Activated CD4-positive, alpha-beta T cell treated with anti-CD3 and anti-CD28 coated beads, Interleukin-2, amount 50 U/mL, for 4 hours (primary cell): ENCODE measurements around the gene R3HDM4.
"Not testable (repeated sequence)": the region's sequence is repeated elsewhere in the genome, so short reads cannot be mapped to it uniquely, and the experiment has no call there.

ENCODE experiments used
- DNase-seq, 2 experiments: peaks; one replicate each; pipeline ENCODE4 v3.0.0-alpha.2; 2020

The R3HDM4 gene

DNA sequence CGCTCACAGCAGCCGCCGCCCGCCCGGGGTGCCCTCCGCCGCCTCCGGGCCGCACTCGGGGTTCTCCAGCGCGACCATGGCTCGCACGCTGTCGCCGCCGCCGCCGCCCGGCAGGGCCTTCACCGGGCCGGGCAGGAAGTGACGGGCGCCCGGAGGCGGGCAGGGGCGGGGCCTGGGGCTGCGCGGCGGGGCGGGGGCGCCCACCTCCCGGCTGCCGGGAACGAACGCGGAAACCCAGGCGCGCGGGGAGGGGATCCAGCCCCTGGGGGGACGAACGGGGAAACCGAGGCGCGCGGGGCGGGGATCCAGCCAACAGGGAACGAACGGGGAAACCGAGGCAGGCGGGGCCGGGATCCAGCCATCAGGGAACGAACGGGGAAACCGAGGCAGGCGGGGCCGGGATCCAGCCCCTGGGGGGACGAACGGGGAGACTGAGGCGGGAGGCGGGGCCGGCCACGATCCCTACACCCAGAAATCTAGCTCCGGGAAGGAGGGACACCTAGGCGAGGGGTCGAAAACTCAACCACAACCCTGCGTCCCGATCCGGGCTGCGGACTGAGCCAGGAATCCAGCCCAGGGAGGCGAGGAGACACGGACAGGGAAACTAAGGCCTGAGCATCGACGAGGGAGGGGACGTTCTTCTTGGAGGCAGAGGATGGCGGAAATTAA lies at the start of gene R3HDM4:
Gene R3HDM4, minus strand, starts transcription at position 140 of the 669 bp plus-strand sequence. Its CDS starts 62 bp downstream, at position 78.
- peak; percentile 80 to 83 for DNase-seq

GRCh38 chr19:961866-962620 lies 49.0 kb upstream of the R3HDM4 start:
- no peak for DNase-seq

GRCh38 chr19:960601-960938 lies 47.6 kb upstream of the R3HDM4 start:
- DNase-seq, result no peak

GRCh38 chr19:960020-960419 lies 47.0 kb upstream of the R3HDM4 start:
- DNase-seq, result no peak

GRCh38 chr19:958967-959855 lies 46.2 kb upstream of the R3HDM4 start:
- DNase-seq, result peak; percentile 29 to 40

DNA sequence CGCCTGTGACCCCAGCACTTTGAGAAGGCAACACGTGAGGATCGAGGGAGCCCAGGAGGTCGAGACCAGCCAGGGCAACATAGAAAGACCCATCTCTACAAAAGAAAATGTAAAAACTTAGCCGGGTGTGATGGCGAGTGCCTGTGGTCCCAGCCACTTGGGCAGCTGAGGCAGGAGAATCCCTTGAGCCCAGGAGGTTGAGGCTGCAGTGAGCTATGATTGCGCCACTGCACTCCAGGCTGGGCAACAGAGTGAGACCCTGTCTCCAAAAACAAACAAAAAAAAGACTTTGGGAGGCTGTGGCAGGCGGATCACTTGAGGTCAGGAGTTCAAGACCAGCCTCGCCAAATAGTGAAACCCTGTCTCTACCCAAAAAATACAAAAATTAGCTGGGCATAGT lies 44.6 kb upstream of the R3HDM4 start:
- not testable (repeated sequence) for DNase-seq

GRCh38 chr19:956766-957440 lies 43.9 kb upstream of the R3HDM4 start:
- no peak for DNase-seq

GRCh38 chr19:955803-956765 lies 43.1 kb upstream of the R3HDM4 start:
- no peak for DNase-seq

DNA sequence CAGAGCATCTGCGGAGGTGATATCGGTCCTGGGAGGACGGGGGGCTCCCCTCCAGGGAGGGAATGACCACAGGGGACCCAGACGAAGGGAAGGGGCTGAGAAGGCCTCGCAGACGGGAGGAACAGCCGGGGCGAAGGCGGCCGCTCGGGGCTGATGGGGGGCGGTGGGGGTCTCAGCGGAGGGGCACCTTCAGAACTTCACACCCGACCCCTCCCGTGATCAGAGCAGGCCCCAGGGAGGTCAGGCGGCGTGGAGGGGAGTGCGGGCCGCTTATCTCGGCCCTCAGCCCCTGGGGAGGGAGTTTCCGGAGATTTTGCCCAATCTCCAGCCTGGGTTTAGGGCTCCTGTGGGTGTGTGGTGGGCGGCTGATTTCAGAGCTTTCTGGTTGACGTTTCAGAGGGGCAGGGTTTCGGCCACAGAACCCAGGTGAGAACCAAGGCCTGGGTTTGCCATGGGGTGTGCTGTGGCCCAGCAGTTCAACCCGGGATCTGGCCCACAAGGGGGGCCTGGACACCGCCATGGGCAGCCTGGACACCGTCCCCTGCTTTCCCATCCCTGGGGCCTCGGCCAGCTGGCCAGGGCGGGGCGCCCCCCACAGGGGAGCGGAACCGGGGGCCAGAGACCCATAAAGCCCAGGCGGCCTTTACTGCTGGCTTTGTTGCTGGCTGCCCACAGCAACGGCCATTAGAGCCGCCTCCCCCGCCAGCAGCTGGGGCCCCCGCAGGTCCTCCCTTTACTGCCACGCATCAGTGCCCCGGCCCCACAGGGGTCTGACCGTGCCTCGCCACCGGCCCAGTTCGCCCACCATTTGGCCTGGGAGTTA lies 41.9 kb upstream of the R3HDM4 start:
- no peak for DNase-seq

DNA sequence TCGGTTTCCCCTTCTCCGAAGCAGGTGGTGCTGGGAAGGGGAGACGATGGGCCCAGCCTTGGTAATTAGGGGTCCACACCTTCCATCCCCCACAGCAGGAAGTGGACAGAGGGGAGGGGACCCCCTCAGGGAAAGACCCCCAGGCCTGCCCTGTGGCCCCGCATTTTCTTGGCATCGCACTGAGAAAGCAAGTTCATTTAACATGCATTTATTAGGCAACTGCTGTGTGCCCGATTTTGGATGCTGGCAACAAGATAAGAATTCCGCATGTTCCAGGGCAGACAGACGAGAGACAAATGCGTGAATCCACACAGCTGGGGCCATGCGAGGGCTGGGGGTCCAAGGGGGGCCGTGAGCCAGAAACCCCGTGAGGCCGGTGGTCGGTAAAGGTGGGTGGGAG lies 41.3 kb upstream of the R3HDM4 start:
- no peak for DNase-seq

DNA sequence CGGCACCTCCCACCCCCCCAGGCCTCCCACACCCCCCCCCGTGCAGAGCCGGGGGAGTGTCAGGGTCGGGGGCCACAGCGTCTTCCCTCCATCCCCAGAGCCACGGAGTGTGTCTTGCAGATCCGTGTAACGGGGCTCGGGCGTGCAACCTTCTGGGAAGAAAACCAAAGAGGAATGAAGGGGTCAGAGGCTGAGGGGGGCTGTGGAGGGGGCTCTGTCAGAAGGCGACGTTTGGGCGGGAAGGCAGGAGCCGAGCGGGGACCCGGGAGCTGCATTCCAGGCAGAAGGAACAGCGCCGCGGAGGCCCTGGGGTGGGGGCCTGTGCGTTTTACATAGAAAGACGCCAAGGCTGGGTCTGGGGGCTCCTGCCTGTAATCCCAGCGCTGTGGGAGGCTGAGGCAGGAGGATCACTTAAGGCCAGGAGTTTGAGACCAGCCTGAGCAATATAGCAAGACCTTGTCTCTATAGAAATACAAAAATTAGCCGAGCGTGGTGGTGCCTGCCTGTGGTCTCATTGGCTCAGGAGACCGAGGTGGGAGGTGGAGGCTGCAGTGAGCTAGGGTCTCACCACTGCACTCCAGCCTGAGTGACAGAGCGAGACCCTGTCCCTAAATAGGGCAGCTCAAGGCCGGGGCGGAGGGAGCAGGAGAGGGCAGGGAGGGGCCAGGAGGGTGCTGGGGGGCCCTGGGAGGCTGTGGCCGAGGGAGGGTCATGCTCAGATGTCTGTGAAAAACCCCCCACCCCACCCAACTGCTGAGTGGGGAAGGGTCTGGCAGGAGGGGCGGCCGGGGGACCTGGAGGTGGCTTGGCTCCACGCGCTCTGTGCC lies 40.6 kb upstream of the R3HDM4 start:
- DNase-seq, result no peak

DNA sequence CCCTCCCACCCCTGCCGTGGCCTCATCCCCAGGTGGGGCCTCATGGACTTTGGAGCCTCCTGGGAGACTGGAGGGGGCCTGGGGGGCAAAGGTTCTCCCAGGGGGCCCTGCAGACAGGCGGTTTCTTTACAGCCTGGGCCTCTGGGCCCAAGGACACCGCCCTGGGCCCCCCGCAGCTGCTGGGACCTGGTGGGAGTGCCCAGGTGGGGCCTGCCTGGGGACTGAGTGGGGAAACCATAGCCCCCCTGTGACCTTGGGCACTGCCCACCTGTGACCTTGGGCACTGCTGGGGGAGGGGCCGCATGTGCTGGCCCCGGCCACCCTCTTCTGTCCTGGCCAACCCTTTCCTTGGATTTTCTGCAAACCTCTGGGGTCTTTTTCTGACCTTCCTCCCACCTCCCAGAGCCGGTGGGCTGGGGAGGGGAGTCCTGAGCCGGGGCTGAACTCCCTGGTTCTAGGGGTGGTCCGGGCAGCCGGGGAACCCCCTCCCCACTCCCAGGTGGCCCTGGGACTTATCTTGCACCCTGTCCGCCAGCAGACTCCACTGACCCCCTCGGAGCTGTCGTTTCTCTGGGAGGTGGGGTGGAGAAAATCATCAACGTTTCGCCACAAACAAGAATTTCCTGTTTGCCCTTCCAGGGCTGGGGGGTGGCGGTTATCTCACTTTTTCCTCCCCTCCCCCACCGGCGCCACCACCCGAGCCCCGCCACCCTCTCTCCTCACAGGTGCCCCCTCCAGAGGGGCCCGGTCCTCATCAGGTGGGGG lies 39.8 kb upstream of the R3HDM4 start:
- DNase-seq, result no peak

GRCh38 chr19:952049-952679 lies 39.1 kb upstream of the R3HDM4 start:
- DNase-seq, result no peak

DNA sequence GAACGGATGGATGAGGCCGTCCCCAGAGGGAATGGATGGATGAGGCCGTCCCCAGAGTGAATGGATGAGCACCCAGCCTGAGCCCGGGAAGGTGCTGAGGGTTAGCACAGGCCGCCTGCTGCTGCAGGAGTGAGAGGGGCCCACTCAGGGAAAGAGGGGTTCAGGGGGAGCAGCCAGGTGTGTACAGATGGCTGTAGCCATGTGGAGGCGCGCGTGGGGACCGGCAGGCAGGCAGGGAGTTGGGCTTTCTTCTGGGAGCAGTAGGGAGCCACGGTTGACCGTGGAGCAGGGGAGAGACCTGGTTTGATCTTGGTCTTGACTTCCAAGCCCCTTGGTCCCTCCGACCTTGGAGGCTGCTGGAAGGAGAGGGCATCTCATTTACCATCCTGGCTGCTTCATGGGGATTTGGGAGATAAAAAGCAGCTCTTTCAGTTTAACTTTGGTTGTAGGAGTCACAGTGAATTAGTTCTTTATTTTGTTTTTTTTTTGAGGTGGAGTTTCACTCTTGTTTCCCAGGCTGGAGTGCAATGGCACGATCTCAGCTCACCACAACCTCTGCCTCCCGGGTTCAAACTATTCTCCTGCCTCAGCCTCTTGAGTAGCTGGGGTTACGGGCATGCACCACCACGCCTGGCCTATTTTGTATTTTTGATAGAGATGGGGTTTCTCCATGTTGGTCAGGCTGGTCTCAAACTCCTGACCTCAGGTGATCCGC lies 37.5 kb upstream of the R3HDM4 start:
- DNase-seq, result no peak

GRCh38 chr19:948842-949496 lies 36.0 kb upstream of the R3HDM4 start:
- no peak for DNase-seq

GRCh38 chr19:947707-948539 lies 34.9 kb upstream of the R3HDM4 start:
- DNase-seq, result no peak
